Fibroblast of upper back skin (primary cell): ENCODE results near the gene NBPF6.
"Not testable (repeated sequence)": the region's sequence is repeated elsewhere in the genome, so short reads cannot be mapped to it uniquely, and the experiment has no call there.

Source experiments
- DNase-seq: peaks from one replicate; pipeline ENCODE4 v3.0.0-alpha.2; 2013

NBPF6 gene

DNA sequence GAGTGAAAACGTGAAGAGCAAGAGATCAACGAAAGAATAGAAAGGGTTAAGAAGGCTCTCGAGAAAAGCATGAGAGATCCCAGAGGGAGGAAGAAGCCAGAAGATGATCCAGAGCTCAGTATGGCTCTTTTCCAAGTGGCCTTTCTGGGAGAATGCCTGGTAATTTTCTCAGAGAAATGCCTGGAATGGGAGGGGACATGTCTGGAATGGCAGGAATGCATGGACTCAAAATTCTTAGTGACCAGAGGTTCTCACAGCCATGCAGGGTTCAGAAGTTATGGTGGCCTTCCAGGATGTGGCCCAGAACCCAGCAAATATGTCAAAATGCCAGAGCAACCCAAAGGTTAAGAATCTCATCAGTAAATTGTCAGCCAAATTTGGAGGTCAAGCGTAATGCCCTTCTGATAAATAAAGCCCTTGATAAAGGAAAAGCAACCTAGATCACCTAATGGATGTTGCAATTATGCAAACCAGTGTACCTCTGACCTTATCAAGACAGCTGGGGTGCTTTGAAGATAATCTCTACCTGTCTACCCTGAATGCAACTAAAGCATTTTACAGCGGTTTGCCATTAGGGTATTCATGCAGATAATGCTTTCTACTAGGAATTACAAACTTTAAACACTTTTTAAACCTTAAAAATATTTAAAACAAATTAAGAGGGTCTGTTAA is 53.1 kb downstream of the NBPF6 start:
- DNase-seq = peak; percentile 89

DNA sequence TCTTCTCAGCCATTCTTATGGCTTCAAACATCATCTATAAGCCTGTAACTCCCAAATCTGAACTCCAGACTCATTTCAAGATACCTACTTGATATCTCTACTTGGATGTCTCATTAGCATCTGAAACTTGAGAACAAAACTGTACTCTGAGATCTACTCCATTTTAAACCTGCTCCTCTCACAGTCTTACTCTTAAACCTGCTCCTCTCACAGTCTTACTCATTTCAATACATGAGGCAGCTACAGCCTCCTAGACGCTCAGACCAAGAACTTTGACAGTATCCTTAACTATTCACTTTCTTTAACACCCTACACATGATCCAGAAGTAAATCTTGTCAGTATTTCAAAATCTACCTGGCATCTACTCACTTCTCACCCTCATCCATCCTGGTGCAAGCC is 54.3 kb downstream of the NBPF6 start:
- DNase-seq = no peak

DNA sequence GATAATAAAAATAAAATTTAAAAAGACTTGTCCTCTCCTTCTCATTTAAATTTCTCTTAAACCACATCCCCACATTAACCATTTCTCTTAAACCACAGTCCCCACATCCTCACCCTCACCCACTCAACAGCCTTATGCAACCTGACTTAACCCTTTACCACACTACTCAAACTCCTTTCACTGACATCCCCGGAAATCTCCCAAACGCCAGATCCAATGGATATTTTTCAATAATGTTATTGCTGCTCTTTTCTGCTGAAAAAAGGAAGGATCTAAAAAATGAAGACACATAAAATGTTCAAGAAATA is 55.6 kb downstream of the NBPF6 start:
- no peak for DNase-seq

GRCh38 chr1:108511764-108512163 is 61.6 kb downstream of the NBPF6 start:
- DNase-seq = peak; percentile 6

GRCh38 chr1:108512239-108513043 is 62.3 kb downstream of the NBPF6 start:
- peak; percentile 38 for DNase-seq

DNA sequence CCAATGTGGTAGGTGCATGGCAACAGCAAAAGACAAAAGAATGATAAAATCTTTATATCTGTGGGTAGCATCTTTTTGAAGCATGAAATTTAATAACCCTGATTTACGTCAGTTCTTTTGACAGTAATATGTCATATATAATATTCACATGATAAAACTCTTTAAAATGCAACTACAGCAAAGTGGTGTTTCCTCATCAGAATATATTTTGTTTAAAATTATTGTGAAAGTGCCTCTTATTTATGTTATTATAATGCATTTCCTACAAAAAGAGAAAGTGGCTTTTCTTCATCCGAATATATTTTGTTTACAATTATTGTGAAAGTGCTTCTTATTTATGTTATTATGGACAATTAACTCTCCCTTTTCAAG is 62.9 kb downstream of the NBPF6 start:
- no peak for DNase-seq

- not testable (repeated sequence) for DNase-seq
Measured at GRCh38 chr1:108513914-108514313, 63.8 kb downstream of the NBPF6 start.

DNA sequence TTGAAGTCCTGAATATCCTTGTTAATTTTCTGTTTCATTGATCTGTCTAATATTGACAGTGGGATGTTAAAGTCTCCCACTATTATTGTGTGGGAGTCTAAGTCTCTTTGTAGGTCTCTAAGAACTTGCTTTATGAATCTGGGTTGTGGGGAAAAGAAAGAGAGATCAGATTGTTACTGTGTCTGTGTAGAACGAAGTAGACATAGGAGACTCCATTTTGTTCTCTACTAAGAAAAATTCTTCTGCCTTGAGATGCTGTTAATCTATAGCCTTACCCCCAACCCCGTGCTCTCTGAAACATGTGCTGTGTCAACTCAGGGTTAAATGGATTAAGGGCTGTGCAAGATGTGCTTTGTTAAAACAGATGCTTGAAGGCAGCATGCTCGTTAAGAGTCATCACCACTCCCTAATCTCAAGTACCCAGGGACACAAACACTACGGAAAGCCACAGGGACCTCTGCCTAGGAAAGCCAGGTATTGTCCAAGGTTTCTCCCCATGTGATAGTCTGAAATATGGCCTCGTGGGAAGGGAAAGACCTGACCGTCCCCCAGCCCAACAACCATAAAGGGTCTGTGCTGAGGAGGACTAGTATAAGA is 67.3 kb downstream of the NBPF6 start:
- not testable (repeated sequence) for DNase-seq
